Measurements from ENCODE around the gene AMZ1. TPM values are rescaled to one million over a fixed set of nuclear protein-coding genes. Genes with fewer than 3 reads are reported as not detected.

The AMZ1 gene
- total RNA-seq, 3 donors from 2014 or later (not counting 1 experiment from before 2014, with no cell fraction given): 0.07 to 1.2 (median 0.27) TPM

DNA sequence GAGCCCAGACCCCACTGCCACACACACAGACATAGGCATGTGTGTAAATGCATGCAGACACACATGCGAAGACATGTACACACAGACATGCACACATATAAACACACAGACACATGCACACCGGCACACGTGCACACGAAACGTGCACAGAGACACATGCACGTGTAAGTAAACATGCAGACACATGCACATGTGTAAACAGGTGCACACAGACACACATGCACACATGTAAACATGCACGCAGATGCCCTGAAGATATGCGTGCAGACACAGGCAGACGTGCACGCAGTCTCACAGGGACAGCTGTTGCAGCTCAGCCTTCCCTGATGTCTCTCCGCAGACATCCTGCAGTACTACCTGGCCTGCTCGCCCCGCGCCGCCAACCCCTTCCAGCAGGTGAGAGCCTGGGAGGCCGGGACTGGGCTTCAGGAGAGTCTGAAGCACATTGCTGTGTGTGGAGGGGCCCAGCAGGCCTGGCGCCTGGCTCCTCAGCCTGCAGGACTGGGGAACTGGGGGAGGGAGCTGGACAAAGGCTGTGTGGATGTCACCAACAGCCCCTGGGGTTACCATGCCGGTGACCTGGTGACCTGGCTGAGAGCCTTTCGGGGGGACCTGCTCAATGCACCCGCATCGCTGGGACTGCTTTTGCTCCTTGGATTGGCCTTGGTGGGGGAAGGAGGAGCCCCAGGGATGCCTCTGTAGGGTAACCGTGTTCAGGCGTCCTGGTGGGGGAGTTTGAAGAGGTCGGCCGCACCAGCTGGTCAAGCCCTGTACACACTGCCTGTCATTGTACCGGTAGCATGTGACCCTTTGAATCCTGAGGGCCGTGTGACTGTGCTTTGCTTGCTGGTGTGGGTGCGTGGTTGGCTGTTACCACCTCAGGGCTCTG lies 35.9 kb upstream of the AMZ1 start:
- Mint-ChIP-seq H3K27me3 (ENCODE audit: low read depth in 2 of 2) (no peaks in the 10 kb centered on the region), H3K4me3 (no peak overlapping the region), H3K9me3 (no peaks in the 10 kb centered on the region), H3K4me1 (peaks cover 0 to 19% of the 10 kb centered on the region in 2 donors), H3K36me3 (no peaks in the 10 kb centered on the region), H3K27ac (no peak overlapping the region)
- no peak for ATAC-seq
- TF ChIP-seq, protein P1, sequence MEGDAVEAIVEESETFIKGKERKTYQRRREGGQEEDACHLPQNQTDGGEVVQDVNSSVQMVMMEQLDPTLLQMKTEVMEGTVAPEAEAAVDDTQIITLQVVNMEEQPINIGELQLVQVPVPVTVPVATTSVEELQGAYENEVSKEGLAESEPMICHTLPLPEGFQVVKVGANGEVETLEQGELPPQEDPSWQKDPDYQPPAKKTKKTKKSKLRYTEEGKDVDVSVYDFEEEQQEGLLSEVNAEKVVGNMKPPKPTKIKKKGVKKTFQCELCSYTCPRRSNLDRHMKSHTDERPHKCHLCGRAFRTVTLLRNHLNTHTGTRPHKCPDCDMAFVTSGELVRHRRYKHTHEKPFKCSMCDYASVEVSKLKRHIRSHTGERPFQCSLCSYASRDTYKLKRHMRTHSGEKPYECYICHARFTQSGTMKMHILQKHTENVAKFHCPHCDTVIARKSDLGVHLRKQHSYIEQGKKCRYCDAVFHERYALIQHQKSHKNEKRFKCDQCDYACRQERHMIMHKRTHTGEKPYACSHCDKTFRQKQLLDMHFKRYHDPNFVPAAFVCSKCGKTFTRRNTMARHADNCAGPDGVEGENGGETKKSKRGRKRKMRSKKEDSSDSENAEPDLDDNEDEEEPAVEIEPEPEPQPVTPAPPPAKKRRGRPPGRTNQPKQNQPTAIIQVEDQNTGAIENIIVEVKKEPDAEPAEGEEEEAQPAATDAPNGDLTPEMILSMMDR (IDR thresholded peaks at IDR 0.05): no peak
- WGBS (ENCODE audit: insufficient coverage): 87% methylated on average over 28 of the region's 28 CpGs
- Histone ChIP-seq H3K27ac (ENCODE audit: low read length) (no peak overlapping the region), H3K36me3 (ENCODE audit: control insufficient read depth, insufficient read depth, low read length) (peaks cover 2% of the 10 kb centered on the region), H3K4me1 (ENCODE audit: control insufficient read depth, insufficient read depth, low read length) (no peaks in the 10 kb centered on the region), H3K4me3 (ENCODE audit: low read length) (no peak overlapping the region), H3K9me3 (ENCODE audit: control insufficient read depth, insufficient read depth, low read length) (no peaks in the 10 kb centered on the region), H3K27me3 (ENCODE audit: control insufficient read depth, insufficient read depth, low read length) (no peaks in the 10 kb centered on the region)
- DNase-seq: no peak
- intact Hi-C loops (cut with micrococcal nuclease): no loop called here

DNA sequence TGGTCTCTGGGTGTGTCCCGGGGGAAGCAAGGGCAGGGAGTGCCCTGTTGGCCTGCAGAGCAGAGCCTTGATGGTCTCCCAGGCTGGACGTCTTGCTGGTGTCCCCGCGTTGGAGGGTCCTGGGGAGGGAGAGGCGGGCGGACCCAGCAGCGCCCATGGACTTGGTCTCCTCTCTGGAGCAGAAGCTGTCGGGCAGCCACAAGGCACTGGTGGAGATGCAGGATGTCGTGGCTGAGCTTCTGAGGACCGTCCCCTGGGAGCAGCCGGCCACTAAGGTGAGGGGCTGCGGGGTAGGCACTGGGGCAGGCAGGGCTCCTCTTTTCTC lies 35.3 kb upstream of the AMZ1 start:
- ATAC-seq (no peak), DNase-seq (no peak)
- Histone ChIP-seq H3K4me1 (ENCODE audit: control insufficient read depth, insufficient read depth, low read length) (no peaks in the 10 kb centered on the region), H3K9me3 (ENCODE audit: control insufficient read depth, insufficient read depth, low read length) (no peaks in the 10 kb centered on the region), H3K27ac (ENCODE audit: low read length) (no peak overlapping the region), H3K4me3 (ENCODE audit: low read length) (no peak overlapping the region), H3K27me3 (ENCODE audit: control insufficient read depth, insufficient read depth, low read length) (no peaks in the 10 kb centered on the region), H3K36me3 (ENCODE audit: control insufficient read depth, insufficient read depth, low read length) (peaks cover 2% of the 10 kb centered on the region)
- H3K9me3 Mint-ChIP-seq: no peaks in the 10 kb centered on the region
- no peaks in the 10 kb centered on the region for H3K36me3 Mint-ChIP-seq
- intact Hi-C loops (cut with micrococcal nuclease): no loop called here
- no peak overlapping the region for H3K27ac Mint-ChIP-seq
- H3K4me1 Mint-ChIP-seq: peaks cover 0 to 24% of the 10 kb centered on the region in 2 donors
- TF ChIP-seq, protein P1 (IDR thresholded peaks at IDR 0.05): no peak
- 77% methylated on average over 11 of the region's 12 CpGs for WGBS (ENCODE audit: insufficient coverage)
- H3K4me3 Mint-ChIP-seq: no peak overlapping the region
- no peaks in the 10 kb centered on the region for H3K27me3 Mint-ChIP-seq (ENCODE audit: low read depth in 2 of 2)

DNA sequence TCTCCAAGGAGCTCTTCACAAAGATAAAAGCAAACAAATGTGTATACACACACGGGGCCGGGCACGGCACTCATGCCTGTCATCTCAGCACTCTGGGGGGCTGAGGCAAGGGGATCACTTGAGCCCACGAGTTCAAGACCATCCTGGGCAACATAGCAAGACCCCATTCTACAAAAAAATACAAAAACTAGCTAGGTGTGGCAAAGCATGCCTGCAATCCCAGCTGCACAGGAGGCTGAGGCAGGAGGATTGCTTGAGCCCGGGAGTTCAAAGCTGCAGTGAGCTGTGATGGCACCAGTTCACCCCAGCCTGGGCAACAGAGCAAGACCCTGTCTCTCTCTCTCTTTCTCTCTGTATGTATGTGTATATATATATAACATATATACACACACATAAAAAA lies 33.9 kb upstream of the AMZ1 start:
- Mint-ChIP-seq H3K4me1 (peaks cover 0 to 18% of the 10 kb centered on the region in 2 donors), H3K36me3 (no peaks in the 10 kb centered on the region), H3K9me3 (no peaks in the 10 kb centered on the region), H3K27me3 (ENCODE audit: low read depth in 2 of 2) (no peaks in the 10 kb centered on the region), H3K27ac (no peak overlapping the region), H3K4me3 (no peak overlapping the region)
- no peaks in the 10 kb centered on the region for H3K9me3 ChIP-seq (ENCODE audit: control insufficient read depth, insufficient read depth, low read length)
- TF ChIP-seq, protein P1 (IDR thresholded peaks at IDR 0.05): no peak
- DNase-seq (no peak), ATAC-seq (no peak)
- 97% methylated on average over 5 of the region's 5 CpGs for WGBS (ENCODE audit: insufficient coverage)
- no peaks in the 10 kb centered on the region for H3K36me3 ChIP-seq (ENCODE audit: control insufficient read depth, insufficient read depth, low read length)
- H3K4me3 ChIP-seq (ENCODE audit: low read length): no peak overlapping the region
- H3K4me1 ChIP-seq (ENCODE audit: control insufficient read depth, insufficient read depth, low read length): no peaks in the 10 kb centered on the region
- H3K27ac ChIP-seq (ENCODE audit: low read length): no peak overlapping the region
- intact Hi-C loops (cut with micrococcal nuclease): no loop called here
- no peaks in the 10 kb centered on the region for H3K27me3 ChIP-seq (ENCODE audit: control insufficient read depth, insufficient read depth, low read length)
